ENCODE data around the gene PCP2. TPM values are rescaled to one million over a fixed set of nuclear protein-coding genes. Genes with fewer than 3 reads are reported as not detected.

PCP2 gene
- total RNA-seq, 1 experiment from 2014 or later: not detected

DNA sequence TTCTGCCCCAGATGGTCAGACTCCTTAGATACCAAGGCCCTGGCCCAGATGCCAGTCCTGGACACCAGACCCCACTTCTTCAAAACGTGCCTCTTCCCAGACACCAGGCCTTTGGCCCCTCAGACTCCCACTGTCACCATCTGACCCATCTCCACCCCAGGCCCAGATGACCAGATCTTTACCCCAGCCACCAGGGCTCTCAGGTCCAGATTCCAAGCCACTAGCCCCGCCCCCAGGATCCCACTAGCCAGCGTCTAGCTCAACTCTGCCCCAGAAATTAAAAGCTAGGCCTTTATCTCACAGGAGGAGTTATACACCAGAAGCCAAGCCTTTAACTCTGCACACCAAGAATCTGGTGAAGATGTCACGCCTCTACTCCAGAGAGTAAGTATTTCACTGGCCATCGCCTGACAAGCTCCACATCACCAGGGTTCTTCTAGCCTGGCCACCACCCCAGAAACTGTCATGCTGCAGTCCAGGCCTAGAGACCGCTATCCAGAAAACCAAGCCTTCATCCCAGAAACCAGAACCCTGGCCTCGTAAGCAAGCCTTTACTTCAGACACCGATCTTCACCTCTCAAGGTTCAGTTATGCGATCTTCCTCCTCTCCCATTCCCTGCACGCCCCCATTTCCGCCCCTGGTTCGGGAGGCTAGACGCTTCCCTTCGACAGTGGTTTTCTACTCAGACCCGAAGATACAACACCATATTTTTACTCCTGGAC is 4.8 kb downstream of the PCP2 start:
- no peaks in the 10 kb centered on the region for H3K9me2 ChIP-seq (replicated peaks; ENCODE audit: low read length)
- H3K27ac ChIP-seq (ENCODE audit: low read length): no peak overlapping the region
- H3K9me3 ChIP-seq (ENCODE audit: low read length): no peaks in the 10 kb centered on the region
- ATAC-seq (no peak), DNase-seq (no peak)
- TF ChIP-seq EZH2 (IDR thresholded peaks at IDR 0.05; ENCODE audit: low read length, unreplicated experiment) (no peak), EZH2phosphoT487 (IDR thresholded peaks at IDR 0.05; ENCODE audit: borderline replicate concordance, low read length) (no peak)
- TF ChIP-seq, protein P1, sequence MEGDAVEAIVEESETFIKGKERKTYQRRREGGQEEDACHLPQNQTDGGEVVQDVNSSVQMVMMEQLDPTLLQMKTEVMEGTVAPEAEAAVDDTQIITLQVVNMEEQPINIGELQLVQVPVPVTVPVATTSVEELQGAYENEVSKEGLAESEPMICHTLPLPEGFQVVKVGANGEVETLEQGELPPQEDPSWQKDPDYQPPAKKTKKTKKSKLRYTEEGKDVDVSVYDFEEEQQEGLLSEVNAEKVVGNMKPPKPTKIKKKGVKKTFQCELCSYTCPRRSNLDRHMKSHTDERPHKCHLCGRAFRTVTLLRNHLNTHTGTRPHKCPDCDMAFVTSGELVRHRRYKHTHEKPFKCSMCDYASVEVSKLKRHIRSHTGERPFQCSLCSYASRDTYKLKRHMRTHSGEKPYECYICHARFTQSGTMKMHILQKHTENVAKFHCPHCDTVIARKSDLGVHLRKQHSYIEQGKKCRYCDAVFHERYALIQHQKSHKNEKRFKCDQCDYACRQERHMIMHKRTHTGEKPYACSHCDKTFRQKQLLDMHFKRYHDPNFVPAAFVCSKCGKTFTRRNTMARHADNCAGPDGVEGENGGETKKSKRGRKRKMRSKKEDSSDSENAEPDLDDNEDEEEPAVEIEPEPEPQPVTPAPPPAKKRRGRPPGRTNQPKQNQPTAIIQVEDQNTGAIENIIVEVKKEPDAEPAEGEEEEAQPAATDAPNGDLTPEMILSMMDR (conservative IDR thresholded peaks at IDR 0.05; ENCODE audit: low read depth, low read length): no peak
- TSS peak; percentile 85 for BruUV-seq (replicated peaks)
- peaks cover 15% of the 10 kb centered on the region for H3K4me1 ChIP-seq (ENCODE audit: insufficient read depth, low read length)
- ChIA-PET CTCF (interaction anchor here (0.8 to 1.3 kb wide), 3 partner anchors 31 to 60 kb away, joined by 3 to 14 read pairs (median 3); partner anchors contain the start of gene TRAPPC5), POLR2A (ENCODE audit: unreplicated experiment) (interaction anchor here (0.5 to 1.8 kb wide), 3 partner anchors 60 to 151 kb away, joined by 3 to 48 read pairs (median 4); no protein-coding TSS in a partner anchor)
- no peaks in the 10 kb centered on the region for H3F3A ChIP-seq (ENCODE audit: low read length, unreplicated experiment)
- H3K4me3 ChIP-seq (ENCODE audit: low read length): peak overlapping the region; percentile 87
- H3K9ac ChIP-seq (ENCODE audit: low read length): peak overlapping the region; percentile 89
- peaks cover 13% of the 10 kb centered on the region; the same call in 1 of the 2 replicates for H3K36me3 ChIP-seq (ENCODE audit: low read depth, low read length)
- peak overlapping the region; percentile 95 for H3K4me2 ChIP-seq (ENCODE audit: low read length)
- intact Hi-C loops (cut with micrococcal nuclease): no loop called here
- H4K20me1 ChIP-seq (ENCODE audit: low read length): no peaks in the 10 kb centered on the region
- H3K79me2 ChIP-seq (ENCODE audit: low read length): peaks cover 57% of the 10 kb centered on the region
- H2AFZ ChIP-seq (ENCODE audit: low read length): peak overlapping the region; percentile 43; the same call in 1 of the 2 replicates
- H3K27me3 ChIP-seq (ENCODE audit: low read length): no peaks in the 10 kb centered on the region

DNA sequence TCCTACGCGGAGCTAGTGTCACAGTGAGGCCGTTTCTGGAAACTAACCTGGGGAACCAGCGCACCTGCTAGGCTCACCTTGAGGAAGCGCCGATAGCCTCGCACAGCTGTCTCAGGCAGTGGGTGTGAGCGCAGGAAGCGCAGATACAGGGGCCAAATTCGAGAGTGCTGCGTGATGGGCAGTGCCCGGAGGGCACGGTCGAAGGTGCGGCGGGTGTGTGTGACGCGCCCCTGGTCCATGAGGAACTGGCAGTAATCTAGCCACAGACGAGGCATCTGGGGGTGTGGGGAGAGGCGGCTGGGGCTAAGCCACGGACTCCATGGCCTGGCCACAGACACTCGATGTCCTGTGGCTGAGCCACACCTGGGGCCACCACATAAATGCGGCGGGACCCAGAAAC is 6.4 kb downstream of the PCP2 start:
- POLR2A ChIA-PET (ENCODE audit: unreplicated experiment): no interaction called here
- CTCF ChIA-PET: no interaction called here
- peaks cover 57% of the 10 kb centered on the region for H3K79me2 ChIP-seq (ENCODE audit: low read length)
- H3K27me3 ChIP-seq (ENCODE audit: low read length): no peaks in the 10 kb centered on the region
- intact Hi-C loops (cut with micrococcal nuclease): no loop called here
- no peaks in the 10 kb centered on the region for H3K9me3 ChIP-seq (ENCODE audit: low read length)
- H2AFZ ChIP-seq (ENCODE audit: low read length): no peak overlapping the region
- H4K20me1 ChIP-seq (ENCODE audit: low read length): no peaks in the 10 kb centered on the region
- no peaks in the 10 kb centered on the region for H3F3A ChIP-seq (ENCODE audit: low read length, unreplicated experiment)
- no peak overlapping the region for H3K27ac ChIP-seq (ENCODE audit: low read length)
- H3K4me1 ChIP-seq (ENCODE audit: insufficient read depth, low read length): peaks cover 15% of the 10 kb centered on the region
- H3K36me3 ChIP-seq (ENCODE audit: low read depth, low read length): peaks cover 24% of the 10 kb centered on the region; the same call in 1 of the 2 replicates
- BruUV-seq (replicated peaks): no TSS peak
- no peaks in the 10 kb centered on the region for H3K9me2 ChIP-seq (replicated peaks; ENCODE audit: low read length)
- H3K9ac ChIP-seq (ENCODE audit: low read length): no peak overlapping the region
- H3K4me3 ChIP-seq (ENCODE audit: low read length): no peak overlapping the region
- H3K4me2 ChIP-seq (ENCODE audit: low read length): no peak overlapping the region
- ATAC-seq: no peak
- DNase-seq: no peak
- TF ChIP-seq EZH2 (IDR thresholded peaks at IDR 0.05; ENCODE audit: low read length, unreplicated experiment) (no peak), EZH2phosphoT487 (IDR thresholded peaks at IDR 0.05; ENCODE audit: borderline replicate concordance, low read length) (no peak)
- TF ChIP-seq, protein P1 (conservative IDR thresholded peaks at IDR 0.05; ENCODE audit: low read depth, low read length): no peak
